Ovary (tissue), 9 donors: Measurements from ENCODE around the gene LIFR. TPM values are rescaled to one million over a fixed set of nuclear protein-coding genes. Genes with fewer than 3 reads are reported as not detected.

ENCODE experiments used
- DNase-seq, 5 donors: peaks; one replicate each; pipeline ENCODE4 v3.0.0-alpha.2; 2019 to 2020
- H3K27ac ChIP-seq, 2 donors: fragments of 200-600 bp; one replicate each; pipeline versions ENCODE4 v1.5.1 to v1.8.0; 2019 to 2022
- H3K27me3 ChIP-seq: fragments of 200-600 bp; one replicate; pipeline ENCODE4 v1.8.0; 2022
- H3K36me3 ChIP-seq: fragments of 200-600 bp; sonication (generic); one replicate; pipeline ENCODE4 v1.5.1; 2019
- H3K4me1 ChIP-seq: one replicate; pipeline ENCODE4 v1.8.1; 2013; ENCODE audit warnings: mild to moderate bottlenecking, moderate library complexity; ENCODE audit not compliant: insufficient read depth
- H3K4me3 ChIP-seq: fragments of 200-600 bp; sonication (generic); one replicate; pipeline ENCODE4 v1.5.1; 2017
- H3K9me3 ChIP-seq, 2 donors: fragments of 200-600 bp in 1 of 2; sonication (generic) in 1 of 2; one replicate each; pipeline versions ENCODE4 v1.5.1 to v1.8.1; 2013 to 2019; ENCODE audit warnings: mild to moderate bottlenecking in 1 of 2, moderate library complexity in 1 of 2
- EP300 ChIP-seq: sonication (generic); formaldehyde crosslinking; IDR thresholded peaks from one replicate; pipeline ENCODE4 v1.6.1; 2017; ENCODE audit warnings: antibody characterized with exemption
- POLR2A ChIP-seq: fragments of 450-650 bp; IDR thresholded peaks from one replicate; pipeline ENCODE4 v1.6.1; 2017; ENCODE audit warnings: antibody characterized with exemption, mild to moderate bottlenecking, moderate library complexity
- WGBS, 3 donors: extraction: QIAGEN DNeasy Blood & Tissue Kit in 1 of 3; methylation state at CpG; one replicate each; pipeline versions ENCODE4 v1.1.5 to v1.1.7; 2013 to 2017; 5-methylcytosine and 5-hydroxymethylcytosine counted together
- intact Hi-C, 4 donors: fragments of 100-400 bp; cut with DNase I; formaldehyde crosslinking; loops; one replicate each; pipeline versions ENCODE4 v1.11.0 to v1.15.1; 2022 to 2023
- polyA plus RNA-seq, 2 donors: library from polyadenylated mRNA; stranded (reverse); fragments of 200-250 nt in 1 of 2; fragments of 350-450 nt in 1 of 2; fragmentation: Illumina TruSeq in 1 of 2; extraction: RNeasy Lipid Tissue Mini Kit (QIAGEN cat#74804) in 1 of 2; gene quantifications; one replicate each; pipeline ENCODE4 v1.2.3, GENCODE V29; 2013 to 2014
- total RNA-seq, 7 donors: library from RNA; depleted of rRNA in 2 of 7; stranded (reverse); fragments of >200 nt in 2 of 7; fragmentation: NEBNext Ultra II Directional in 3 of 7; extraction: Animal tissue kit (Norgen Biotek cat#: 25700) in 3 of 7; gene quantifications; one replicate each; pipeline versions ENCODE4 v1.1.0 to v1.2.4, GENCODE V29; 2016 to 2023
- TF ChIP-seq, protein P1 (sequence below), 3 donors: fragments of 450-650 bp in 2 of 3; fragments of 200-600 bp in 1 of 3; IDR thresholded peaks; one replicate each; pipeline versions ENCODE4 v1.5.1 to v1.8.0; 2016 to 2022; ENCODE audit warnings: antibody characterized with exemption in 3 of 3, mild to moderate bottlenecking in 1 of 3
- donor health status: DM: no; HTN: no; CAD: no; lungs with moderate emphysema.
- donor health status: DM: no; HTN: no; CAD: no.
- donor health status: Bipolar disorder and iron deficiency.
- donor health status: DM: yes; HTN: yes; CAD: no.
- donor health status: DM: no; HTN: no; CAD: no.
- donor health status: DM: yes; HTN: yes; CAD: no.

The LIFR gene
- total and polyA plus RNA-seq, 9 donors = 17.3 to 143 (median 89.3) TPM

DNA sequence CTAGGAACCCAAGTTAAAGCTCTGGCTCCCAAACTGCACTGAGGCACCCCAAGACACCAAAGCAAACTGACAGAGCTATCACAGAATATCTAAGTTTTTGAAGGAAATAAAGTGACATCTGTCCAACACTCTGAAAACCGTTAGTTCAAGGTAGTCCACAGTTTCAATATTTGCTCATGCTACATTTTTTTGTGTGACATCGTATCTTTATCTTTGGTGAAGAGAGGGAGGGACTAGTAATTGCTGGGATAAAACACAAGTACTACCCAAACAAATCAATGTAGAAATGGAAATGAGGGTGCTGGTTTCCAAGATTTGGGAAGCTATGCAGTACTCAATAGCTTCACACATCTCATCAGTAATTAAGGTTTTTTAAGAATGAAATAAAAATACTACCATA, 20.6 kb downstream of the LIFR start:
- no peak overlapping the region for H3K27ac ChIP-seq
- H3K27me3 ChIP-seq = no peaks in the 10 kb centered on the region
- no peaks in the 10 kb centered on the region for H3K36me3 ChIP-seq
- H3K4me3 ChIP-seq = no peak overlapping the region
- no peaks in the 10 kb centered on the region for H3K9me3 ChIP-seq
- peaks cover 9% of the 10 kb centered on the region for H3K4me1 ChIP-seq
- WGBS, 3 donors = 73 to 81% (median 76%) methylated on average over 2 of the region's 2 CpGs
- intact Hi-C loops = no loop called here
- no peak for TF ChIP-seq POLR2A
- TF ChIP-seq, protein P1, sequence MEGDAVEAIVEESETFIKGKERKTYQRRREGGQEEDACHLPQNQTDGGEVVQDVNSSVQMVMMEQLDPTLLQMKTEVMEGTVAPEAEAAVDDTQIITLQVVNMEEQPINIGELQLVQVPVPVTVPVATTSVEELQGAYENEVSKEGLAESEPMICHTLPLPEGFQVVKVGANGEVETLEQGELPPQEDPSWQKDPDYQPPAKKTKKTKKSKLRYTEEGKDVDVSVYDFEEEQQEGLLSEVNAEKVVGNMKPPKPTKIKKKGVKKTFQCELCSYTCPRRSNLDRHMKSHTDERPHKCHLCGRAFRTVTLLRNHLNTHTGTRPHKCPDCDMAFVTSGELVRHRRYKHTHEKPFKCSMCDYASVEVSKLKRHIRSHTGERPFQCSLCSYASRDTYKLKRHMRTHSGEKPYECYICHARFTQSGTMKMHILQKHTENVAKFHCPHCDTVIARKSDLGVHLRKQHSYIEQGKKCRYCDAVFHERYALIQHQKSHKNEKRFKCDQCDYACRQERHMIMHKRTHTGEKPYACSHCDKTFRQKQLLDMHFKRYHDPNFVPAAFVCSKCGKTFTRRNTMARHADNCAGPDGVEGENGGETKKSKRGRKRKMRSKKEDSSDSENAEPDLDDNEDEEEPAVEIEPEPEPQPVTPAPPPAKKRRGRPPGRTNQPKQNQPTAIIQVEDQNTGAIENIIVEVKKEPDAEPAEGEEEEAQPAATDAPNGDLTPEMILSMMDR (IDR thresholded peaks at IDR 0.05) = no peak
- no peak for TF ChIP-seq EP300
- DNase-seq = no peak

DNA sequence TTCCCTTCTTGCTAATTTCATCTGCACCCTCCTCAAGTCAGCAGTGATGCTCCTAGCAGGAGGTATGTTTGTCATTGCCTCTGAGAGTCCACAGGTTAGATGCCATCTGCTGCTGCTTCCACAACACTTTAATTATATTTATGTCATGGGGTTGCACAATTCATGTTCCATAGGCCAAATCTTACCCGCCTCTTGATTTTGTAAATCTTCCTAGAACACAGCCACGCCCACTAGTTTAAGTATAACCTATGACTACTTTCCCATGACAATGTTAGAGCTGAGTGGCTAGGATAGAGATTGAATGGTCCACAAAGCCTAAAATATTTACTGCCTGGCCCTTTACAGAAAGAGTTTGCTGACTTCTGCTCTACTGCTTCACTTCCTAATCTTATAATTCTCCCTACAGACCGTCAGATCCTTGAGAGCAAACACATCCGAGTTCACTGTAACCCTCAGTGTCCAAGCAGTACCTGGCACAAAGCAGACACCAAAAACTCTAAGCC, 21.1 kb downstream of the LIFR start:
- H3K27me3 ChIP-seq = no peaks in the 10 kb centered on the region
- H3K4me1 ChIP-seq = peaks cover 9% of the 10 kb centered on the region
- WGBS, 3 donors = 77 to 88% (median 79%) methylated on average over 4 of the region's 4 CpGs
- H3K27ac ChIP-seq = no peak overlapping the region
- TF ChIP-seq, protein P1 (IDR thresholded peaks at IDR 0.05) = no peak
- TF ChIP-seq POLR2A = no peak
- TF ChIP-seq EP300 = no peak
- DNase-seq = no peak
- no peaks in the 10 kb centered on the region for H3K9me3 ChIP-seq
- H3K36me3 ChIP-seq = no peaks in the 10 kb centered on the region
- intact Hi-C loops = no loop called here
- no peak overlapping the region for H3K4me3 ChIP-seq

DNA sequence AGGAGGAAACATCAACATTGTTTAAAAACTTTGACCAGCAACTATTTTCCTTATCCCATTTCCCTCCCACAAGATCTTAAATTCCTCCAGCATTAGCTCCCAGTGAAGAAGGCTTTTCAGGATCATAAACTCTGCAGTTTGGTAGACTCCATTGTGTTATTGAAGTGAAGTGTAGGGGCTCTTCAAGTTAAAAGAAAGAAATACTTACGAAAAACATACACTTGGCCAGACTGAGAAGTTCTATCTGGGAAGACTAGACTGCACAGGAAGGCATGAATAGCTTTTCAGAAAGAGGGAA, 22.3 kb downstream of the LIFR start:
- intact Hi-C loops = no loop called here
- no peak for DNase-seq
- H3K27ac ChIP-seq = no peak overlapping the region
- no peaks in the 10 kb centered on the region for H3K9me3 ChIP-seq
- 52 to 76% (median 70%) methylated on average over 1 of the region's 1 CpG for WGBS, 3 donors
- no peak overlapping the region for H3K4me3 ChIP-seq
- TF ChIP-seq EP300 = no peak
- TF ChIP-seq POLR2A = no peak
- TF ChIP-seq, protein P1 (IDR thresholded peaks at IDR 0.05) = no peak
- no peaks in the 10 kb centered on the region for H3K36me3 ChIP-seq
- H3K27me3 ChIP-seq = no peaks in the 10 kb centered on the region
- H3K4me1 ChIP-seq = peaks cover 11% of the 10 kb centered on the region

DNA sequence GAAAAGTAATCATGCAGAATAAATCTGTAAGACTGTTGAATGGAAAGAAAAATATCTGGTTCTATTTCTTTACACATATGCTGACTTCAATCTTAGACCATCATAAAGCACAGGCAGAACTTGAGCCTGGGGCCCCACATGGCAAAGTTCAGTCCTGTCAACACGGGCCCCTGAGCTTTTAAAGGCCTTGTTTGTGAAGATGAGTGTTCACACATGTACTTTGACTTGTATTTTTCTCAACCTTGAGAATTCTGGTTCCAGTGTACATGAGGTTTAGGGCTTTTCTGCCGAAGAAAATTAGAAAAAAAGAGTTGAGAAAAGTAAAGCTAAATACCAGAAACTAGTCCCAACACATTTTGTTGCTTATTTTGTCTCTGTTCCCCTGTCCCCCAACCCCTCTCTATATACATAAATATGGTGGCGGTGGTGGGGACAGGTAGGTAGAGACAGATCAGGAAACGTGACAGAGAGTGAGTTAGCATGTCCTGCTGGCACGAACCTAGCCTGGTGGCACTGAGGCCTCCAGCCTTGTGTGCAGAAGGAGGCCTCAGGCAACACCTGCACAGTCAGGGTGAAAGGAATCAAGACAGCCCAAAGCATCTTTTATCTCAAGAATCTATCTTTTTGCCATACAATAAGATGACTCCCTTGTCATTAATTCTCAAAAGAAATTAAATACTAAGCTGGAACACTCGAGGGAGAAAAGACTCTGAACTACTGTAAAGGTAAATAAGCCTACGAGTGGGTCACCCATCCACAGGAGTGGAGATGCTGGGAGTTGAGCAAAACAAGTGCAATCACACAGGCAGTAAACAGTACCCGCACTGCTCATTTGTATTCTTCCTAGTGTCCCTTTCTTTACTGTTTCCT, 22.9 kb downstream of the LIFR start:
- no peak overlapping the region for H3K27ac ChIP-seq
- H3K9me3 ChIP-seq = no peaks in the 10 kb centered on the region
- H3K36me3 ChIP-seq = no peaks in the 10 kb centered on the region
- TF ChIP-seq, protein P1 (IDR thresholded peaks at IDR 0.05) = no peak
- TF ChIP-seq EP300 (no peak), POLR2A (no peak)
- 58 to 72% (median 61%) methylated on average over 8 of the region's 8 CpGs for WGBS, 3 donors
- H3K4me1 ChIP-seq = peaks cover 11% of the 10 kb centered on the region
- intact Hi-C loops = no loop called here
- H3K27me3 ChIP-seq = no peaks in the 10 kb centered on the region
- no peak overlapping the region for H3K4me3 ChIP-seq
- no peak for DNase-seq
